Measurements from ENCODE around the gene PSME1. TPM values are rescaled to one million over a fixed set of nuclear protein-coding genes. Genes with fewer than 3 reads are reported as not detected.

PSME1 gene
- total and polyA plus RNA-seq, 2 of the 13 experiments (the other 11 are each of a cell fraction or from before 2014, with no cell fraction given), result 159 to 608 TPM

DNA sequence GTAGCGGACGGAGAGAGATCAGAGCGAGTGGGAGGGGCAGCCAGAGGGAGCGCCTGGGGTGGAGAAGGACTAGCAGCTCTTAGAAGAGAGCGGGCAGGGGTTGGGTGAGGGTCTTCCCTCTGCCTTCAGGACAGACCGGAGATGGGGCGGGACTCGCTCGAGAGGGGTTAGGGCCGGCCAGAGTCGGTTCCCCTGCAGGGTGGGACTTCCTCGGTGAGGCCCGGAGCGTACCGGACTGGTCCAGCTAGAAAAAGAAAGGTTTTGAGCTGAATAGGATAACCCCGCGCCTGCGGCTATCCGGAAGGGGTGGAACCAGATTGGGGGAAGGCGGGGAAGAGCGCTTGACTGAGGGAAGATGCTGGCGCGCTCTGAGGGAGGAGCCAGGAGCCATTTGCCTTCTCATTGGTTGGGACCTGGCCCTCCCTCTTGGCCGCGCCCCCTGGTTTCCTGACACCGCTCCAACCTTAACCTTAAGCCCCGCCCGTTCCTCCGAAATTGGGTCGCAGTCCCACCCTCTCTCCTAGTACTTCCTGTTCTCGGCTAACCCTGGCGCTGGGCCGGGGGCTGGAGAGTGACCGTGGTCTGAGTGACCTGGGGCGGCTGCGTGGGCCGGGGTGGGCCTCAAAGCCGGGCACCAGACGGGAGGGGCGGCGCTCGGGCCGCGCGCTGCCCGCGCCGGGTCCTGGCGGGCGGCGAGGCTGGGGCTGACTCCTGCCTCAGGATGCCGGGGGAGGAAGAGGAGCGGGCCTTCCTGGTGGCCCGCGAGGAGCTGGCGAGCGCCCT, 11.2 kb downstream of the PSME1 start, which contains the start of gene RNF31 (continued):
- TF ChIP-seq, protein P1, sequence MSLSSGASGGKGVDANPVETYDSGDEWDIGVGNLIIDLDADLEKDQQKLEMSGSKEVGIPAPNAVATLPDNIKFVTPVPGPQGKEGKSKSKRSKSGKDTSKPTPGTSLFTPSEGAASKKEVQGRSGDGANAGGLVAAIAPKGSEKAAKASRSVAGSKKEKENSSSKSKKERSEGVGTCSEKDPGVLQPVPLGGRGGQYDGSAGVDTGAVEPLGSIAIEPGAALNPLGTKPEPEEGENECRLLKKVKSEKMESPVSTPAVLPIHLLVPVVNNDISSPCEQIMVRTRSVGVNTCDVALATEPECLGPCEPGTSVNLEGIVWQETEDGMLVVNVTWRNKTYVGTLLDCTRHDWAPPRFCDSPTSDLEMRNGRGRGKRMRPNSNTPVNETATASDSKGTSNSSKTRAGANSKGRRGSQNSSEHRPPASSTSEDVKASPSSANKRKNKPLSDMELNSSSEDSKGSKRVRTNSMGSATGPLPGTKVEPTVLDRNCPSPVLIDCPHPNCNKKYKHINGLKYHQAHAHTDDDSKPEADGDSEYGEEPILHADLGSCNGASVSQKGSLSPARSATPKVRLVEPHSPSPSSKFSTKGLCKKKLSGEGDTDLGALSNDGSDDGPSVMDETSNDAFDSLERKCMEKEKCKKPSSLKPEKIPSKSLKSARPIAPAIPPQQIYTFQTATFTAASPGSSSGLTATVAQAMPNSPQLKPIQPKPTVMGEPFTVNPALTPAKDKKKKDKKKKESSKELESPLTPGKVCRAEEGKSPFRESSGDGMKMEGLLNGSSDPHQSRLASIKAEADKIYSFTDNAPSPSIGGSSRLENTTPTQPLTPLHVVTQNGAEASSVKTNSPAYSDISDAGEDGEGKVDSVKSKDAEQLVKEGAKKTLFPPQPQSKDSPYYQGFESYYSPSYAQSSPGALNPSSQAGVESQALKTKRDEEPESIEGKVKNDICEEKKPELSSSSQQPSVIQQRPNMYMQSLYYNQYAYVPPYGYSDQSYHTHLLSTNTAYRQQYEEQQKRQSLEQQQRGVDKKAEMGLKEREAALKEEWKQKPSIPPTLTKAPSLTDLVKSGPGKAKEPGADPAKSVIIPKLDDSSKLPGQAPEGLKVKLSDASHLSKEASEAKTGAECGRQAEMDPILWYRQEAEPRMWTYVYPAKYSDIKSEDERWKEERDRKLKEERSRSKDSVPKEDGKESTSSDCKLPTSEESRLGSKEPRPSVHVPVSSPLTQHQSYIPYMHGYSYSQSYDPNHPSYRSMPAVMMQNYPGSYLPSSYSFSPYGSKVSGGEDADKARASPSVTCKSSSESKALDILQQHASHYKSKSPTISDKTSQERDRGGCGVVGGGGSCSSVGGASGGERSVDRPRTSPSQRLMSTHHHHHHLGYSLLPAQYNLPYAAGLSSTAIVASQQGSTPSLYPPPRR (CRISPR knock-in tag; IDR thresholded peaks at IDR 0.05; ENCODE audit: borderline replicate concordance), result 0 out of 2 replicates have a peak, but pooled peaks have one; percentile 5
- TF ChIP-seq ZNF354B (CRISPR knock-in tag; IDR thresholded peaks at IDR 0.05) (no peak; the same call in 1 of the 2 replicates), HNRNPH1 (optimal IDR thresholded peaks at IDR 0.05; ENCODE audit: low read depth, low read length) (peak; percentile 86), ZNF337 (CRISPR knock-in tag; IDR thresholded peaks at IDR 0.05; ENCODE audit: borderline replicate concordance, low read depth) (no peak), POLR2A (IDR thresholded peaks at IDR 0.05; ENCODE audit: insufficient read depth in 1 of 2, low read depth in 2 of 2, low read length in 2 of 2) (peak in 1 of 2 experiments; percentile 67; a peak in 2 of 4 replicates), TMF1 (CRISPR knock-in tag; IDR thresholded peaks at IDR 0.05; ENCODE audit: low read depth) (no peak; the same call in none of the 2 replicates), NFATC3 (CRISPR knock-in tag; IDR thresholded peaks at IDR 0.05) (no peak; the same call in 1 of the 2 replicates), ZNF766 (CRISPR knock-in tag; IDR thresholded peaks at IDR 0.05; ENCODE audit: borderline replicate concordance) (no peak), ZNF816 (CRISPR knock-in tag; IDR thresholded peaks at IDR 0.05; ENCODE audit: borderline replicate concordance) (no peak), MEIS1 (CRISPR knock-in tag; IDR thresholded peaks at IDR 0.05; ENCODE audit: borderline replicate concordance) (peak; percentile 38), ZZZ3 (CRISPR knock-in tag; IDR thresholded peaks at IDR 0.05; ENCODE audit: borderline replicate concordance) (no peak)
- TF ChIP-seq, protein P2, sequence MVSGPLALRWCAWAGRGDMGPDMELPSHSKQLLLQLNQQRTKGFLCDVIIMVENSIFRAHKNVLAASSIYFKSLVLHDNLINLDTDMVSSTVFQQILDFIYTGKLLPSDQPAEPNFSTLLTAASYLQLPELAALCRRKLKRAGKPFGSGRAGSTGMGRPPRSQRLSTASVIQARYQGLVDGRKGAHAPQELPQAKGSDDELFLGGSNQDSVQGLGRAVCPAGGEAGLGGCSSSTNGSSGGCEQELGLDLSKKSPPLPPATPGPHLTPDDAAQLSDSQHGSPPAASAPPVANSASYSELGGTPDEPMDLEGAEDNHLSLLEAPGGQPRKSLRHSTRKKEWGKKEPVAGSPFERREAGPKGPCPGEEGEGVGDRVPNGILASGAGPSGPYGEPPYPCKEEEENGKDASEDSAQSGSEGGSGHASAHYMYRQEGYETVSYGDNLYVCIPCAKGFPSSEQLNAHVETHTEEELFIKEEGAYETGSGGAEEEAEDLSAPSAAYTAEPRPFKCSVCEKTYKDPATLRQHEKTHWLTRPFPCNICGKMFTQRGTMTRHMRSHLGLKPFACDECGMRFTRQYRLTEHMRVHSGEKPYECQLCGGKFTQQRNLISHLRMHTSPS (CRISPR knock-in tag; IDR thresholded peaks at IDR 0.05; ENCODE audit: low read depth), result peak; percentile 66; the same call in 1 of the 2 replicates
- TF ChIP-seq, protein P3, sequence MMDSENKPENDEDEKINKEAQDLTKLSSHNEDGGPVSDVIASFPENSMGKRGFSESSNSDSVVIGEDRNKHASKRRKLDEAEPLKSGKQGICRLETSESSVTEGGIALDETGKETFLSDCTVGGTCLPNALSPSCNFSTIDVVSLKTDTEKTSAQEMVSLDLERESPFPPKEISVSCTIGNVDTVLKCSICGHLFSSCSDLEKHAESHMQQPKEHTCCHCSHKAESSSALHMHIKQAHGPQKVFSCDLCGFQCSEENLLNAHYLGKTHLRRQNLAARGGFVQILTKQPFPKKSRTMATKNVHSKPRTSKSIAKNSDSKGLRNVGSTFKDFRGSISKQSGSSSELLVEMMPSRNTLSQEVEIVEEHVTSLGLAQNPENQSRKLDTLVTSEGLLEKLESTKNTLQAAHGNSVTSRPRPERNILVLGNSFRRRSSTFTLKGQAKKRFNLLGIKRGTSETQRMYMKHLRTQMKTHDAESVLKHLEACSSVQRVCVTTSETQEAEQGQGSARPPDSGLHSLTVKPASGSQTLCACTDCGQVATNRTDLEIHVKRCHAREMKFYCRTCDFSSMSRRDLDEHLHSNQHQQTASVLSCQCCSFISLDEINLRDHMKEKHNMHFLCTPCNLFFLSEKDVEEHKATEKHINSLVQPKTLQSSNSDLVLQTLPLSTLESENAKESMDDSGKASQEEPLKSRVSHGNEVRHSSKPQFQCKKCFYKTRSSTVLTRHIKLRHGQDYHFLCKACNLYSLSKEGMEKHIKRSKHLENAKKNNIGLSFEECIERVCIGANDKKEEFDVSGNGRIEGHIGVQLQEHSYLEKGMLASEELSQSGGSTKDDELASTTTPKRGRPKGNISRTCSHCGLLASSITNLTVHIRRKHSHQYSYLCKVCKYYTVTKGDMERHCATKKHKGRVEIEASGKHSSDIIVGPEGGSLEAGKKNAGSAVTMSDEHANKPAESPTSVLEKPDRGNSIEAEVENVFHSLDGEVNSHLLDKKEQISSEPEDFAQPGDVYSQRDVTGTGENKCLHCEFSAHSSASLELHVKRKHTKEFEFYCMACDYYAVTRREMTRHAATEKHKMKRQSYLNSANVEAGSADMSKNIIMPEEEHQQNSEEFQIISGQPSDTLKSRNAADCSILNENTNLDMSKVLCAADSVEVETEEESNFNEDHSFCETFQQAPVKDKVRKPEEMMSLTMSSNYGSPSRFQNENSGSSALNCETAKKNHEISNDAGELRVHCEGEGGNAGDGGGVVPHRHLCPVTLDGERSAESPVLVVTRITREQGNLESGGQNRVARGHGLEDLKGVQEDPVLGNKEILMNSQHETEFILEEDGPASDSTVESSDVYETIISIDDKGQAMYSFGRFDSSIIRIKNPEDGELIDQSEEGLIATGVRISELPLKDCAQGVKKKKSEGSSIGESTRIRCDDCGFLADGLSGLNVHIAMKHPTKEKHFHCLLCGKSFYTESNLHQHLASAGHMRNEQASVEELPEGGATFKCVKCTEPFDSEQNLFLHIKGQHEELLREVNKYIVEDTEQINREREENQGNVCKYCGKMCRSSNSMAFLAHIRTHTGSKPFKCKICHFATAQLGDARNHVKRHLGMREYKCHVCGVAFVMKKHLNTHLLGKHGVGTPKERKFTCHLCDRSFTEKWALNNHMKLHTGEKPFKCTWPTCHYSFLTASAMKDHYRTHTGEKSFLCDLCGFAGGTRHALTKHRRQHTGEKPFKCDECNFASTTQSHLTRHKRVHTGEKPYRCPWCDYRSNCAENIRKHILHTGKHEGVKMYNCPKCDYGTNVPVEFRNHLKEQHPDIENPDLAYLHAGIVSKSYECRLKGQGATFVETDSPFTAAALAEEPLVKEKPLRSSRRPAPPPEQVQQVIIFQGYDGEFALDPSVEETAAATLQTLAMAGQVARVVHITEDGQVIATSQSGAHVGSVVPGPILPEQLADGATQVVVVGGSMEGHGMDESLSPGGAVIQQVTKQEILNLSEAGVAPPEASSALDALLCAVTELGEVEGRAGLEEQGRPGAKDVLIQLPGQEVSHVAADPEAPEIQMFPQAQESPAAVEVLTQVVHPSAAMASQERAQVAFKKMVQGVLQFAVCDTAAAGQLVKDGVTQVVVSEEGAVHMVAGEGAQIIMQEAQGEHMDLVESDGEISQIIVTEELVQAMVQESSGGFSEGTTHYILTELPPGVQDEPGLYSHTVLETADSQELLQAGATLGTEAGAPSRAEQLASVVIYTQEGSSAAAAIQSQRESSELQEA (CRISPR knock-in tag; IDR thresholded peaks at IDR 0.05; ENCODE audit: not compliant biosample characterization), result no peak

Data from HepG2 (cell line).